Fibroblast of mammary gland (primary cell): ENCODE data around the gene LRP1B.

Source experiments
- DNase-seq: peaks from one replicate; pipeline ENCODE4 v3.0.0-alpha.2; 2010; ENCODE audit warnings: low read depth
- H3K4me3 ChIP-seq: 2 replicates; pipeline ENCODE4 v1.5.1; 2011; ENCODE audit warnings: low read depth, mild to moderate bottlenecking, low read length, moderate library complexity; ENCODE audit not compliant: control insufficient read depth
- CTCF ChIP-seq: conservative IDR thresholded peaks from 2 replicates; pipeline ENCODE4 v1.5.1; 2011; ENCODE audit warnings: low read depth, low read length, inconsistent platforms; ENCODE audit not compliant: control insufficient read depth, insufficient read depth

LRP1B gene

GRCh38 chr2:141694180-141694579 is 436.6 kb downstream of the LRP1B start:
- no peak for DNase-seq
- H3K4me3 ChIP-seq = no peak overlapping the region
- TF ChIP-seq CTCF = no peak

- DNase-seq = no peak
- no peak for TF ChIP-seq CTCF
- H3K4me3 ChIP-seq = no peak overlapping the region
These were observed 438.0 kb downstream of the LRP1B start for GRCh38 chr2:141692829-141693228.

- DNase-seq = no peak
- no peak for TF ChIP-seq CTCF
- no peak overlapping the region for H3K4me3 ChIP-seq
These were observed 454.7 kb downstream of the LRP1B start for GRCh38 chr2:141676139-141676538.

- no peak for TF ChIP-seq CTCF
- no peak overlapping the region for H3K4me3 ChIP-seq
- DNase-seq = no peak
These were observed 464.6 kb downstream of the LRP1B start for GRCh38 chr2:141666191-141666590.

GRCh38 chr2:141660232-141660631 is 470.6 kb downstream of the LRP1B start:
- DNase-seq = no peak
- no peak for TF ChIP-seq CTCF
- no peak overlapping the region for H3K4me3 ChIP-seq

- no peak for TF ChIP-seq CTCF
- no peak overlapping the region for H3K4me3 ChIP-seq
- no peak for DNase-seq
These were observed 476.5 kb downstream of the LRP1B start for GRCh38 chr2:141654311-141654710.

- H3K4me3 ChIP-seq = no peak overlapping the region
- no peak for DNase-seq
- no peak for TF ChIP-seq CTCF
These were observed 477.6 kb downstream of the LRP1B start for GRCh38 chr2:141653184-141653583.
